GM12878 (cell line): ENCODE results near the gene COTL1. TPM values are rescaled to one million over a fixed set of nuclear protein-coding genes. Genes with fewer than 3 reads are reported as not detected.

Experiments used
- ATAC-seq: fragments of 200-7000 bp; cut with Tn5 transposase; 3 replicates; pipeline ENCODE4 v1.9.1; 2020; ENCODE audit warnings: mild to moderate bottlenecking, moderate library complexity
- BruUV-seq: library from RNA; stranded (reverse); fragments of 400-500 nt; replicated peaks from 2 replicates; lab custom pipeline; 2021; lab: Mats Ljungman, UMichigan
- CTCF ChIA-PET: fragments of 300-600 bp; sonication (Branson Sonifier 250); formaldehyde crosslinking; extraction: SDS; loops from one replicate; lab custom pipeline; 2021; ENCODE audit warnings: inconsistent platforms; lab: Yijun Ruan, JAX
- POLR2A ChIA-PET: fragments of 350-600 bp; formaldehyde crosslinking; extraction: SDS; loops from one replicate; lab custom pipeline; 2021; ENCODE audit warnings: inconsistent platforms; lab: Charles Lee
- RAD21 ChIA-PET: fragments of 300-600 bp; sonication (Branson Sonifier 250); formaldehyde crosslinking; loops from one replicate; lab custom pipeline; 2023; ENCODE audit warnings: antibody characterized with exemption; ENCODE audit not compliant: unreplicated experiment; lab: Charles Lee
- SMC1A ChIA-PET: fragments of 300-600 bp; sonication (Branson Sonifier 250); formaldehyde crosslinking; loops from one replicate; lab custom pipeline; 2023; ENCODE audit not compliant: unreplicated experiment, uncharacterized antibody; lab: Charles Lee
- DNase-seq: peaks from one replicate; pipeline ENCODE4 v3.0.0-alpha.2; 2011; ENCODE audit warnings: low read depth, low spot score
- FAIRE-seq: peaks from 3 replicates; lab custom pipeline; 2011; peaks lifted over from hg19 to GRCh38; lab: Jason Lieb, UNC
- H2AFZ ChIP-seq: 2 replicates; pipeline ENCODE4 v1.6.0; 2011; ENCODE audit warnings: low read depth, low read length, control low read depth; ENCODE audit not compliant: control insufficient read depth
- H3K27ac ChIP-seq: 2 replicates; pipeline ENCODE4 v1.5.1; 2011; ENCODE audit warnings: control low read depth; ENCODE audit not compliant: control insufficient read depth, insufficient read depth
- H3K27me3 ChIP-seq, 2 experiments: replicated peaks in 1 of 2; 2 replicates each; pipeline versions ENCODE4 v1.6.0 to v1.6.1; 2011; ENCODE audit warnings: low read length in 1 of 2; ENCODE audit not compliant: control insufficient read depth in 2 of 2, insufficient read depth in 2 of 2
- H3K36me3 ChIP-seq, 2 experiments: 2 replicates each; pipeline ENCODE4 v1.5.1; 2011; ENCODE audit warnings: low read length in 1 of 2; ENCODE audit not compliant: control insufficient read depth in 2 of 2, insufficient read depth in 2 of 2
- H3K4me1 ChIP-seq: 2 replicates; pipeline ENCODE4 v1.6.1; 2011; ENCODE audit warnings: mild to moderate bottlenecking, low read length, moderate library complexity, mixed read lengths; ENCODE audit not compliant: control insufficient read depth, insufficient read depth
- H3K4me2 ChIP-seq: 2 replicates; pipeline ENCODE4 v1.6.0; 2011; ENCODE audit warnings: control low read depth; ENCODE audit not compliant: control insufficient read depth, insufficient read depth
- H3K4me3 ChIP-seq: fragments of 200-600 bp; sonication (generic); 2 replicates; pipeline ENCODE4 v1.5.1; 2016
- H3K79me2 ChIP-seq: 2 replicates; pipeline ENCODE4 v1.6.0; 2011; ENCODE audit warnings: low read length; ENCODE audit not compliant: control insufficient read depth, insufficient read depth
- H3K9ac ChIP-seq: 2 replicates; pipeline ENCODE4 v1.8.0; 2011; ENCODE audit warnings: low read length, control low read depth, mixed read lengths; ENCODE audit not compliant: control insufficient read depth, insufficient read depth
- H3K9me3 ChIP-seq: replicated peaks from 3 replicates; pipeline ENCODE4 v1.5.1; 2011; ENCODE audit warnings: mild to moderate bottlenecking, low read length; ENCODE audit not compliant: control insufficient read depth, insufficient read depth
- H4K20me1 ChIP-seq: 2 replicates; pipeline ENCODE4 v1.6.0; 2011; ENCODE audit not compliant: control insufficient read depth, insufficient read depth
- CBFB ChIP-seq: IDR thresholded peaks from 2 replicates; pipeline ENCODE4 v1.6.1; 2016; ENCODE audit warnings: antibody characterized with exemption, low read depth
- CTCF ChIP-seq, 3 experiments: IDR thresholded peaks in 2 of 3; conservative IDR thresholded peaks in 1 of 3; 2 replicates each; pipeline ENCODE4 v1.5.1; 2011; ENCODE audit warnings: low read depth in 3 of 3, low read length in 3 of 3, mild to moderate bottlenecking in 3 of 3, control low read depth in 2 of 3, moderate library complexity in 2 of 3, inconsistent platforms in 1 of 3, mixed read lengths in 1 of 3; ENCODE audit not compliant: control insufficient read depth in 2 of 3, insufficient read depth in 1 of 3; ENCODE audit errors: extremely low read depth in 1 of 3
- EP300 ChIP-seq, 2 experiments: fragments of 150-350 bp in 1 of 2; IDR thresholded peaks; 2 replicates each; pipeline ENCODE4 v1.6.1; 2011 to 2012; ENCODE audit warnings: low read depth in 2 of 2, low read length in 2 of 2, borderline replicate concordance in 1 of 2, improper control_type of control experiment in 1 of 2, inconsistent platforms in 1 of 2; ENCODE audit not compliant: control insufficient read depth in 1 of 2
- ESRRA ChIP-seq: IDR thresholded peaks from 2 replicates; pipeline ENCODE4 v1.6.1; 2012; ENCODE audit warnings: mild to moderate bottlenecking, low read length, improper control_type of control experiment
- LARP7 ChIP-seq: fragments of 450-650 bp; IDR thresholded peaks from 2 replicates; pipeline ENCODE4 v1.6.1; 2017; ENCODE audit warnings: mild to moderate bottlenecking
- MXI1 ChIP-seq: fragments of 150-350 bp; IDR thresholded peaks from 2 replicates; pipeline ENCODE4 v1.6.1; 2011; ENCODE audit warnings: low read depth, mild to moderate bottlenecking, inconsistent platforms, low read length, improper control_type of control experiment
- PAX5 ChIP-seq: IDR thresholded peaks from 2 replicates; pipeline ENCODE4 v1.6.1; 2011; ENCODE audit warnings: low read depth, low read length, borderline replicate concordance
- SREBF1 ChIP-seq: IDR thresholded peaks from 2 replicates; pipeline ENCODE4 v1.6.1; 2012; ENCODE audit warnings: mild to moderate bottlenecking, low read length
- STAT3 ChIP-seq: IDR thresholded peaks from 2 replicates; pipeline ENCODE4 v1.6.1; 2011; ENCODE audit warnings: low read depth, low read length, improper control_type of control experiment
- ZNF207 ChIP-seq: fragments of 450-650 bp; IDR thresholded peaks from 2 replicates; pipeline ENCODE4 v1.6.1; 2014; ENCODE audit warnings: antibody characterized with exemption, mild to moderate bottlenecking, borderline replicate concordance
- ZNF622 ChIP-seq: fragments of 450-650 bp; IDR thresholded peaks from 2 replicates; pipeline ENCODE4 v1.6.1; 2017; ENCODE audit warnings: mild to moderate bottlenecking, inconsistent platforms
- WGBS: methylation state at CpG from one replicate; pipeline ENCODE4 v1.1.6; 2016; ENCODE audit warnings: low lambda C conversion rate; ENCODE audit not compliant: insufficient replicate concordance, insufficient coverage; ENCODE audit errors: missing lambda C conversion rate; 5-methylcytosine and 5-hydroxymethylcytosine counted together
- in situ Hi-C: fragments of 300-500 bp; cut with MboI; formaldehyde crosslinking; loops from 9 replicates; pipeline ENCODE4 v1.14.3; 2018; ENCODE audit warnings: mixed read lengths
- intact Hi-C: fragments of 100-400 bp; cut with micrococcal nuclease; formaldehyde crosslinking; loops from one replicate; pipeline ENCODE4 v1.14.2; 2022; ENCODE audit not compliant: unreplicated experiment
- polyA plus RNA-seq, 11 experiments: library from polyadenylated mRNA; depleted of rRNA in 4 of 11; unstranded in 6 of 11; stranded (reverse) in 5 of 11; fragments of >200 nt; fragmentation: Nextera tagmentation in 4 of 11; fragmentation: Illumina TruSeq in 1 of 11; extraction: Ambion mirVana in 4 of 11; extraction: Trizol in 1 of 11; gene quantifications; 1 replicate in 1 of 11; 2 replicates in 10 of 11; pipeline versions ENCODE4 v1.2.1 to v1.2.3, GENCODE V29; 2011 to 2016; ENCODE audit warnings: inconsistent platforms in 2 of 11, missing spikeins in 2 of 11, low read depth in 1 of 11
- total RNA-seq, 4 experiments: library from RNA; depleted of rRNA in 3 of 4; stranded (reverse); fragments of >200 nt in 3 of 4; fragmentation: Illumina TruSeq in 1 of 4; extraction: Trizol in 1 of 4; gene quantifications; 2 replicates each; pipeline versions ENCODE4 v1.2.1 to v1.2.3, GENCODE V29; 2013 to 2021

Gene COTL1
- total and polyA plus RNA-seq, 10 of the 15 experiments (the other 5 are each of a cell fraction or from before 2014, with no cell fraction given) = 140 to 894 (median 330) TPM

- CTCF ChIA-PET = interaction anchor here (1.0 to 2.1 kb wide), 5 partner anchors 26 to 137 kb away, joined by 3 to 11 read pairs (median 3); no protein-coding TSS in a partner anchor
- Histone ChIP-seq H3K79me2 (peaks cover 8% of the 10 kb centered on the region), H3K4me1 (peaks cover 23% of the 10 kb centered on the region), H3K27ac (no peak overlapping the region), H2AFZ (no peak overlapping the region), H3K4me3 (no peak overlapping the region), H3K9ac (no peak overlapping the region), H3K9me3 (no peaks in the 10 kb centered on the region; the same call in 2 of the 3 replicates), H3K27me3 (no peaks in the 10 kb centered on the region), H3K4me2 (no peak overlapping the region), H3K36me3 (peaks cover 28 to 41% of the 10 kb centered on the region in 2 experiments), H4K20me1 (no peaks in the 10 kb centered on the region)
- TF ChIP-seq CTCF (IDR thresholded peaks at IDR 0.05 in 2 of 3, conservative IDR thresholded peaks at IDR 0.05 in 1 of 3; ENCODE audit: control insufficient read depth in 2 of 3, extremely low read depth in 1 of 3, insufficient read depth in 1 of 3, low read depth in 3 of 3, low read length in 3 of 3) = no peak
- no peak for TF ChIP-seq STAT3
- no peak for TF ChIP-seq LARP7
- no peak for TF ChIP-seq ZNF207
- no peak for TF ChIP-seq SREBF1
- TF ChIP-seq CBFB = no peak
- TF ChIP-seq EP300 (IDR thresholded peaks at IDR 0.05; ENCODE audit: borderline replicate concordance in 1 of 2, control insufficient read depth in 1 of 2, low read depth in 2 of 2, low read length in 2 of 2) = no peak
- no peak for TF ChIP-seq MXI1
- TF ChIP-seq ESRRA = no peak
- no peak for TF ChIP-seq ZNF622
- no peak for TF ChIP-seq PAX5
- intact Hi-C loops (loop anchor here (2.0 kb wide), 1 partner anchor 49 kb away; no protein-coding TSS in a partner anchor), in situ Hi-C loops (no loop called here)
- FAIRE-seq (no peak), DNase-seq (no peak), ATAC-seq (no peak)
- POLR2A ChIA-PET = interaction anchor here (0.5 to 1.9 kb wide), 7 partner anchors 10 to 61 kb away, joined by 3 to 10 read pairs (median 5); no protein-coding TSS in a partner anchor
- RAD21 ChIA-PET = interaction anchor here (0.9 to 1.0 kb wide), 2 partner anchors 37 to 45 kb away, joined by 3 to 4 read pairs; no protein-coding TSS in a partner anchor
- SMC1A ChIA-PET = interaction anchor here (0.8 to 4.2 kb wide), 9 partner anchors 10 to 59 kb away, joined by 3 to 35 read pairs (median 4); no protein-coding TSS in a partner anchor
- 95% methylated on average over 13 of the region's 13 CpGs for WGBS
- BruUV-seq = no TSS peak
Measured at GRCh38 chr16:84563786-84564420, 54.0 kb downstream of the COTL1 start.
